GM12801 (cell line): ENCODE data around the gene RPL4.

Experiments
- CTCF ChIP-seq: IDR thresholded peaks from one replicate; pipeline ENCODE4 v1.5.1; 2011; ENCODE audit warnings: control low read depth; ENCODE audit not compliant: insufficient read length; ENCODE audit errors: extremely low read depth

RPL4 gene

GRCh38 chr15:66484539-66485112 is 20.0 kb downstream of the RPL4 start:
- TF ChIP-seq CTCF = no peak

- TF ChIP-seq CTCF = no peak
These were observed 21.5 kb downstream of the RPL4 start for GRCh38 chr15:66483131-66483566.

GRCh38 chr15:66482539-66482938 is 22.1 kb downstream of the RPL4 start:
- TF ChIP-seq CTCF = no peak

GRCh38 chr15:66481107-66481856 is 23.4 kb downstream of the RPL4 start:
- no peak for TF ChIP-seq CTCF

- no peak for TF ChIP-seq CTCF
These were observed 24.4 kb downstream of the RPL4 start for GRCh38 chr15:66480267-66480666.

GRCh38 chr15:66477011-66477410 is 27.6 kb downstream of the RPL4 start:
- TF ChIP-seq CTCF = no peak

GRCh38 chr15:66476535-66476934 is 28.1 kb downstream of the RPL4 start:
- TF ChIP-seq CTCF = no peak
